Testis (tissue), 3 donors: ENCODE data around the gene TINCR. TPM values are rescaled to one million over a fixed set of nuclear protein-coding genes. Genes with fewer than 3 reads are reported as not detected.

ENCODE experiments used
- DNase-seq: peaks from one replicate; pipeline ENCODE4 v3.0.0-alpha.2; 2019
- H3K27ac ChIP-seq, 2 donors: fragments of 200-600 bp; sonication (generic); one replicate each; pipeline ENCODE4 v1.5.1; 2019
- H3K27me3 ChIP-seq: fragments of 200-600 bp; sonication (generic); one replicate; pipeline ENCODE4 v1.5.1; 2019
- H3K36me3 ChIP-seq: fragments of 200-600 bp; sonication (generic); one replicate; pipeline ENCODE4 v1.5.1; 2017; ENCODE audit warnings: low read depth; ENCODE audit errors: missing control alignments
- H3K4me1 ChIP-seq: fragments of 200-600 bp; sonication (generic); one replicate; pipeline ENCODE4 v1.5.1; 2019
- H3K4me3 ChIP-seq, 2 donors: fragments of 200-600 bp; sonication (generic); one replicate each; pipeline ENCODE4 v1.5.1; 2017 to 2019
- H3K9me3 ChIP-seq: fragments of 200-600 bp; sonication (generic); one replicate; pipeline ENCODE4 v1.5.1; 2017
- POLR2A ChIP-seq: fragments of 450-650 bp; IDR thresholded peaks from one replicate; pipeline ENCODE4 v1.6.1; 2017; ENCODE audit warnings: antibody characterized with exemption, mild to moderate bottlenecking, moderate library complexity
- WGBS, 2 donors: methylation state at CpG; one replicate each; pipeline ENCODE4 v1.1.5; 2018; 5-methylcytosine and 5-hydroxymethylcytosine counted together
- intact Hi-C: fragments of 100-400 bp; cut with DNase I; formaldehyde crosslinking; loops from one replicate; pipeline ENCODE4 v1.15.1; 2023; ENCODE audit warnings: low total_unique reads
- polyA plus RNA-seq: library from polyadenylated mRNA; stranded (reverse); fragments of 350-450 nt; fragmentation: Illumina TruSeq; extraction: RNeasy Lipid Tissue Mini Kit (QIAGEN cat#74804); gene quantifications from one replicate; pipeline ENCODE4 v1.2.3, GENCODE V29; 2014; ENCODE audit warnings: low read depth, low replicate concordance; ENCODE audit not compliant: insufficient read depth
- total RNA-seq, 2 donors: library from RNA; depleted of rRNA; stranded (reverse); fragments of >200 nt; gene quantifications; one replicate each; pipeline ENCODE4 v1.2.3, GENCODE V29; 2016
- TF ChIP-seq, protein P1 (sequence below), 3 experiments: fragments of 450-650 bp in 2 of 3; fragments of 200-600 bp in 1 of 3; sonication (generic) in 1 of 3; IDR thresholded peaks; one replicate each; pipeline ENCODE4 v1.5.1; 2016 to 2019; ENCODE audit warnings: antibody characterized with exemption in 3 of 3, mild to moderate bottlenecking in 2 of 3, moderate library complexity in 1 of 3

Gene TINCR
- total and polyA plus RNA-seq, 3 donors from 2014 or later, result 3.0 to 7.0 (median 5.6) TPM

DNA sequence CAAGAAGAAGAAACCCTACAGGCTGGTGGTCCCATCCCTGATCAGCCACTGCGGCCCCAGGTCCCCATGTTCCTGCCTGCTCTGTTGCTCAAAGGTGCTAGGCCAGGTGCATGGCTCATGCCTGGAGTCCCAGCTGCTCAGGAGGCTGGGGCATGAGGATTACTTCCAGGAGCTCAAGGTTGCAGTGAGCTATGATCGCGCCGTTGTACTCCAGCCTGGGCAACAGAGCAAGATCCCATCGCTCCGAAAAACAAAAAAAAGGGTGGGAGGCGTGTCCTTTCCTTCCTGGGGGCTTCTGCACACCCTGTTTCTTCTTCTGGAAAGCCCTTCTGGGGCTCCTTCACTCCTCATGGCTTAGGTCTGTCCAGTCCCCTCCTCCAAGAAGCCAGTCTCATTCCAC lies 11.9 kb upstream of the TINCR start:
- Histone ChIP-seq H3K4me3 (no peak overlapping the region), H3K27ac (no peak overlapping the region), H3K36me3 (no peaks in the 10 kb centered on the region), H3K9me3 (no peaks in the 10 kb centered on the region), H3K27me3 (no peaks in the 10 kb centered on the region), H3K4me1 (peaks cover 5% of the 10 kb centered on the region)
- DNase-seq, result no peak
- 92 to 98% methylated on average over 7 of the region's 7 CpGs for WGBS, 2 donors
- intact Hi-C loops, result loop anchor here (10.0 kb wide), 2 partner anchors 365 to 535 kb away; no protein-coding TSS in a partner anchor
- no peak for TF ChIP-seq POLR2A
- TF ChIP-seq, protein P1, sequence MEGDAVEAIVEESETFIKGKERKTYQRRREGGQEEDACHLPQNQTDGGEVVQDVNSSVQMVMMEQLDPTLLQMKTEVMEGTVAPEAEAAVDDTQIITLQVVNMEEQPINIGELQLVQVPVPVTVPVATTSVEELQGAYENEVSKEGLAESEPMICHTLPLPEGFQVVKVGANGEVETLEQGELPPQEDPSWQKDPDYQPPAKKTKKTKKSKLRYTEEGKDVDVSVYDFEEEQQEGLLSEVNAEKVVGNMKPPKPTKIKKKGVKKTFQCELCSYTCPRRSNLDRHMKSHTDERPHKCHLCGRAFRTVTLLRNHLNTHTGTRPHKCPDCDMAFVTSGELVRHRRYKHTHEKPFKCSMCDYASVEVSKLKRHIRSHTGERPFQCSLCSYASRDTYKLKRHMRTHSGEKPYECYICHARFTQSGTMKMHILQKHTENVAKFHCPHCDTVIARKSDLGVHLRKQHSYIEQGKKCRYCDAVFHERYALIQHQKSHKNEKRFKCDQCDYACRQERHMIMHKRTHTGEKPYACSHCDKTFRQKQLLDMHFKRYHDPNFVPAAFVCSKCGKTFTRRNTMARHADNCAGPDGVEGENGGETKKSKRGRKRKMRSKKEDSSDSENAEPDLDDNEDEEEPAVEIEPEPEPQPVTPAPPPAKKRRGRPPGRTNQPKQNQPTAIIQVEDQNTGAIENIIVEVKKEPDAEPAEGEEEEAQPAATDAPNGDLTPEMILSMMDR (IDR thresholded peaks at IDR 0.05), result no peak

DNA sequence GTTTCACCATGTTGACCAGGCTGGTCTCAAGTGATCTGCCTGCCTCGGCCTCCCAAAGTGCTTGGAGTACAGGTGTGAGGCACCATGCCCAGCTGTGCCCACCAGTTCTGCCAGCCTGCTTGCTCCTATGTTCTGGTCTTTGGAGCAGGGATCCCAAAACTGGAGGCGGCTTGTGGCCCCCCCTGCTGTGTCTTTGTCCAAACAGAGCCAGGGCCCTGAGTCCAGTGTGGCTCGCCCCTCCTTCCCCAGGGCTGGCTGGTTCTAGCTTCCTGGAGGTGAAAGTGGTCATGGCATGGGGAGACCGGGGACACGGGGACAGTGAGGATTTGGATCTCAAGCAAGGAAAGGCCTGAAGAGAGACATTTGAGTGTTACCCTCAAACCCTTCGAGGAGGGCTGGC lies 11.5 kb upstream of the TINCR start:
- H3K4me1 ChIP-seq, result peaks cover 5% of the 10 kb centered on the region
- no peak for DNase-seq
- intact Hi-C loops, result loop anchor here (10.0 kb wide), 1 partner anchor 534 kb away; no protein-coding TSS in a partner anchor
- H3K27ac ChIP-seq, result no peak overlapping the region
- no peaks in the 10 kb centered on the region for H3K27me3 ChIP-seq
- H3K4me3 ChIP-seq, result no peak overlapping the region
- WGBS, 2 donors, result 92 to 100% methylated on average over 3 to 6 of the region's 6 CpGs
- H3K9me3 ChIP-seq, result no peaks in the 10 kb centered on the region
- no peak for TF ChIP-seq POLR2A
- TF ChIP-seq, protein P1 (IDR thresholded peaks at IDR 0.05), result no peak
- no peaks in the 10 kb centered on the region for H3K36me3 ChIP-seq

DNA sequence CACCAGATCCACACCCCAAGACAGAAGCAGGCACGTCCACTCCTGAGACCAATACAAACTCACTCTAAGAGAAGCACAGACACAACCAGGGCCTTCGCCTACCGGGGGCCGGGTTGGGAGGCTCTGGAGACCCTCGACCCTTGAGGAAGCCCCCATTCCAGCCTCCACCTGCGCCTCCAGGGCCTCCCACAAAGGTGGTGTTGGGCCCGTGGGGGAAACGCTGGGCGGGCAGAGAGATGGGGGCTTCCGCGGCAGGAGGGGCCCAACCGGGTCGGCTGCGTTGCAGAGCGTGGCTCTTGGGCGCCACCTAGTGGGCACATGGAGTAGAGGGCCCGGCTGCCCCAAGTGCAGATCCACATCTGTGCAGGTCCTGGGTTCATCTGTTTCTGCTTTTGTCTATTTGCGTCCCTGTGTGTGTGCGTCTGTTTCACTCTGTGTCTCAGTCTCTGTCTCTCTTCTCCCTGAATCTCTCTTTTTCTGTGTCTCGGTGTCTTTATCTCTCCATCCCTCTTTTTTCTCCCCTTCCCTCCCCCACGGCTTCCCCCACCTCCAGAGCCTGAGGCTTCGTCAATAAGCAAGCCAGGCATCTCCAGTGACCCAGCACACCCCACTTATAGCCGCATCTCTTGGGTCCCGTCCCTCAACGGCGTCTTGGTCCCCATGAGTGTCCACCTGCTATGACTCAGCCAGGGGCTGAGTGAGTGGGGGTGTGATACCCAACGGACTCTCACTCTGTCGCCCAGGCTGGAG lies 10.5 kb upstream of the TINCR start:
- TF ChIP-seq, protein P1 (IDR thresholded peaks at IDR 0.05), result peak; percentile 75 to 98 (median 95)
- no peak for TF ChIP-seq POLR2A

DNA sequence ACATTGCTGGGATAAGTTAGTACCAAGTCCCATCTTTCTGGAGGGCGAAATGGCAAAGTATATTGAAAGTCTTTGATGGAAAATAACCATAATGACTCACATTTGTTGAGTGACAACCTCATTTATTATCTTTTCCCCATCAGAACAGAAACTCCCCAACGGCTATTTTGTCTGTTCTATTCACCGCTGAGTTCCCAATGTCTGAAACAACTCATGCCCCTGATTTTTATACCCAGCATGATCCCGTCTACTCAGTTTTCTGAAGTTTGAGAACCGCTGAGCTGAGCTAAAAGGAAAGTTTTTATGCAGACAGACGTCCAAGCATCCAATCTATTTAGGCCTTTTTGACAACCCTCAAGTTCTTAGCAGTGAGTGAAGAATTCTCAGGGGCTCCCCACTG lies 7.8 kb upstream of the TINCR start:
- Histone ChIP-seq H3K27me3 (no peaks in the 10 kb centered on the region), H3K27ac (no peak overlapping the region), H3K4me3 (no peak overlapping the region), H3K9me3 (no peaks in the 10 kb centered on the region), H3K4me1 (peaks cover 5% of the 10 kb centered on the region), H3K36me3 (no peaks in the 10 kb centered on the region)
- intact Hi-C loops, result loop anchor here (10.0 kb wide), 1 partner anchor 531 kb away; no protein-coding TSS in a partner anchor
- 91% methylated on average over 6 of the region's 6 CpGs for WGBS, 2 donors
- DNase-seq, result no peak
- TF ChIP-seq POLR2A, result no peak
- TF ChIP-seq, protein P1 (IDR thresholded peaks at IDR 0.05), result no peak

More for the DNA sequence above, 10.5 kb upstream of the TINCR start:
- H3K36me3 ChIP-seq, result no peaks in the 10 kb centered on the region
- DNase-seq, result peak; percentile 82
- H3K27ac ChIP-seq, result no peak overlapping the region
- no peaks in the 10 kb centered on the region for H3K9me3 ChIP-seq
- no peaks in the 10 kb centered on the region for H3K27me3 ChIP-seq
- peaks cover 5% of the 10 kb centered on the region for H3K4me1 ChIP-seq
- H3K4me3 ChIP-seq, result peak overlapping the region in 1 of 2 donors; percentile 26
- WGBS, 2 donors, result 19 to 24% methylated on average over 21 to 28 of the region's 28 CpGs
- intact Hi-C loops, result loop anchor here (10.0 kb wide), 1 partner anchor 533 kb away; no protein-coding TSS in a partner anchor
